B cell (primary cell): ENCODE measurements around the gene ANKS1A. TPM values are rescaled to one million over a fixed set of nuclear protein-coding genes. Genes with fewer than 3 reads are reported as not detected.

ENCODE experiments used
- ATAC-seq: fragments of 200-7000 bp; cut with Tn5 transposase; one replicate; pipeline ENCODE4 v1.10.0; 2021; ENCODE audit warnings: low read depth, mild to moderate bottlenecking, moderate number of reproducible peaks, moderate library complexity
- CTCF ChIA-PET: fragments of 350-600 bp; sonication (Branson Sonifier 250); formaldehyde crosslinking; loops from one replicate; lab custom pipeline; 2021; ENCODE audit warnings: antibody characterized with exemption, inconsistent platforms; lab: Charles Lee
- POLR2A ChIA-PET: fragments of 350-600 bp; sonication (Branson Sonifier 250); formaldehyde crosslinking; loops from one replicate; lab custom pipeline; 2021; ENCODE audit warnings: antibody characterized with exemption; lab: Charles Lee
- DNase-seq: peaks from one replicate; pipeline ENCODE4 v3.0.0; 2013
- H2AFZ ChIP-seq: 2 replicates; pipeline ENCODE4 v1.6.1; 2012; ENCODE audit warnings: mild to moderate bottlenecking, low read depth, low read length; ENCODE audit not compliant: insufficient read depth, poor library complexity, severe bottlenecking
- H3K27ac ChIP-seq, 2 donors: 1 replicate in 1 of 2; 2 replicates in 1 of 2; pipeline ENCODE4 v1.5.1; 2012 to 2013; ENCODE audit warnings: low read length in 2 of 2, mild to moderate bottlenecking in 2 of 2, moderate library complexity in 1 of 2
- H3K27me3 ChIP-seq, 4 experiments: fragments of 200-600 bp in 1 of 4; sonication (generic) in 1 of 4; replicated peaks in 1 of 4; 1 replicate in 2 of 4; 2 replicates in 2 of 4; pipeline versions ENCODE4 v1.6.1 to v1.7.0; 2013 to 2016; ENCODE audit warnings: low read length in 3 of 4, mild to moderate bottlenecking in 2 of 4, mixed read lengths in 1 of 4, moderate library complexity in 1 of 4; ENCODE audit not compliant: insufficient read depth in 4 of 4, control insufficient read depth in 3 of 4; ENCODE audit errors: control extremely low read depth in 1 of 4
- H3K36me3 ChIP-seq, 2 experiments: replicated peaks in 1 of 2; 1 replicate in 1 of 2; 2 replicates in 1 of 2; pipeline versions ENCODE4 v1.6.1 to v1.7.1; 2013; ENCODE audit warnings: low read length in 1 of 2; ENCODE audit not compliant: insufficient read depth in 2 of 2, control insufficient read depth in 1 of 2; ENCODE audit errors: control extremely low read depth in 1 of 2, extremely low read depth in 1 of 2
- H3K4me1 ChIP-seq, 2 donors: fragments of 200-600 bp in 1 of 2; sonication (generic) in 1 of 2; 1 replicate in 1 of 2; 2 replicates in 1 of 2; pipeline versions ENCODE4 v1.5.1 to v1.6.1; 2013 to 2017; ENCODE audit warnings: low read length in 2 of 2; ENCODE audit not compliant: control insufficient read depth in 2 of 2, insufficient read depth in 2 of 2
- H3K4me2 ChIP-seq: replicated peaks from 2 replicates; pipeline ENCODE3; 2012; ENCODE audit warnings: mild to moderate bottlenecking, low read depth, low read length; ENCODE audit not compliant: poor library complexity, severe bottlenecking
- H3K4me3 ChIP-seq, 5 experiments: fragments of 200-600 bp in 1 of 5; sonication (generic) in 1 of 5; 1 replicate in 3 of 5; 2 replicates in 2 of 5; pipeline versions ENCODE4 v1.5.1 to v1.7.0; 2011 to 2016; ENCODE audit warnings: low read length in 4 of 5, mild to moderate bottlenecking in 4 of 5, low read depth in 2 of 5, control low read depth in 1 of 5, moderate library complexity in 1 of 5; ENCODE audit not compliant: insufficient read depth in 1 of 5; ENCODE audit errors: control extremely low read depth in 1 of 5, extremely low read depth in 1 of 5
- H3K79me2 ChIP-seq: fragments of 200-600 bp; sonication (generic); one replicate; pipeline ENCODE4 v1.6.0; 2016; ENCODE audit warnings: low read length; ENCODE audit not compliant: control insufficient read depth, insufficient read depth
- H3K9ac ChIP-seq: fragments of 200-600 bp; sonication (generic); 2 replicates; pipeline ENCODE4 v1.6.1; 2017; ENCODE audit warnings: mild to moderate bottlenecking, low read length, moderate library complexity
- H3K9me3 ChIP-seq, 3 donors: one replicate each; pipeline versions ENCODE4 v1.6.1 to v1.7.1; 2013; ENCODE audit warnings: low read length in 2 of 3; ENCODE audit not compliant: control insufficient read depth in 2 of 3, insufficient read depth in 1 of 3; ENCODE audit errors: control extremely low read depth in 1 of 3
- H4K20me1 ChIP-seq: 2 replicates; pipeline ENCODE4 v1.6.0; 2012; ENCODE audit warnings: mild to moderate bottlenecking, low read length; ENCODE audit not compliant: insufficient read depth, control insufficient read depth, poor library complexity, severe bottlenecking
- H3K27ac Mint-ChIP-seq: one replicate; pipeline ENCODE4 v1.8.0; 2021; ENCODE audit warnings: mixed read lengths
- H3K27me3 Mint-ChIP-seq: one replicate; pipeline ENCODE4 v1.8.0; 2021; ENCODE audit warnings: mixed read lengths
- H3K4me1 Mint-ChIP-seq: one replicate; pipeline ENCODE4 v1.8.0; 2021; ENCODE audit warnings: mixed read lengths
- H3K4me3 Mint-ChIP-seq: one replicate; pipeline ENCODE4 v1.8.0; 2021; ENCODE audit warnings: mixed read lengths
- H3K9me3 Mint-ChIP-seq: one replicate; pipeline ENCODE4 v1.8.0; 2022; ENCODE audit warnings: mixed read lengths; ENCODE audit not compliant: insufficient read depth
- EZH2 ChIP-seq: IDR thresholded peaks from 2 replicates; pipeline ENCODE4 v1.6.1; 2012; ENCODE audit warnings: borderline replicate concordance, low read depth, mild to moderate bottlenecking, moderate library complexity, low read length; ENCODE audit not compliant: insufficient read depth, poor library complexity, severe bottlenecking
- WGBS: methylation state at CpG from one replicate; pipeline ENCODE4 v1.1.5; 2013; ENCODE audit warnings: missing lambda C conversion rate; ENCODE audit not compliant: insufficient coverage; 5-methylcytosine and 5-hydroxymethylcytosine counted together
- intact Hi-C: fragments of 100-400 bp; cut with micrococcal nuclease; formaldehyde crosslinking; loops from one replicate; pipeline ENCODE4 v1.10.0; 2022
- polyA plus RNA-seq: library from polyadenylated mRNA; depleted of rRNA; stranded (reverse); fragments of >200 nt; gene quantifications from 2 replicates; pipeline ENCODE4 v1.2.3, GENCODE V29; 2012
- total RNA-seq, 2 donors: library from RNA; stranded (reverse); fragments of 120-200 nt in 1 of 2; gene quantifications; 1 replicate in 1 of 2; 2 replicates in 1 of 2; pipeline versions ENCODE4 v1.2.3 to v1.2.4, GENCODE V29; 2013 to 2022
- TF ChIP-seq, protein P1 (sequence below): fragments of 200-600 bp; IDR thresholded peaks from one replicate; pipeline ENCODE4 v1.8.0; 2022; ENCODE audit warnings: antibody characterized with exemption, mild to moderate bottlenecking

ANKS1A gene
- total and polyA plus RNA-seq, 2 donors (not counting 1 experiment from before 2014, with no cell fraction given) = 3.4 to 19.7 TPM

DNA sequence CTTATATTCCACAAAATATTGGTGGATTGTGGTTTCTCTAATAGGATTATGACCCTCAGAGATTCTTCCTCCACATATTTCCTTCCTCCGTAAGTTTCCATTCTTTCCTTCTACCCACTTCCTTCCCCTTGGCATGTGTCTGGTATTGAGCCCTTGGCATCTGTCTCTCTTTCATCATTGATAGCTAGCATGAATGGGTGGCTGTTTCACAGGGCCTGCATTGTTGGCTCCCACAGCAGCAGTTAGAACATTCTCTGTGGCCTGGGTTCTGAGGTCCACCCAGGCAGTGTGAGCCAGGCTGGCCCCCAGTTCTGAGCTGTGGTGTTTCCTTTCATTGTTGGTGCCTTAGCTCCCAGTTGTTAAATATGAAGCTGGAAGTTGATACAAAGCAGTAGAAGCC, 125.3 kb downstream of the ANKS1A start:
- no peak for ATAC-seq
- no peak overlapping the region for H3K4me3 Mint-ChIP-seq
- no peaks in the 10 kb centered on the region for H4K20me1 ChIP-seq
- no peaks in the 10 kb centered on the region for H3K27me3 Mint-ChIP-seq
- H3K4me3 ChIP-seq = no peak overlapping the region
- H3K9me3 ChIP-seq = no peaks in the 10 kb centered on the region
- no peaks in the 10 kb centered on the region for H3K27me3 ChIP-seq
- no peak overlapping the region for H3K27ac Mint-ChIP-seq
- CTCF ChIA-PET = no interaction called here
- no peak for DNase-seq
- H3K4me1 ChIP-seq = no peaks in the 10 kb centered on the region
- intact Hi-C loops = no loop called here
- H3K9ac ChIP-seq = no peak overlapping the region
- POLR2A ChIA-PET = no interaction called here
- no peaks in the 10 kb centered on the region for H3K4me1 Mint-ChIP-seq
- no peaks in the 10 kb centered on the region for H3K9me3 Mint-ChIP-seq
- TF ChIP-seq, protein P1, sequence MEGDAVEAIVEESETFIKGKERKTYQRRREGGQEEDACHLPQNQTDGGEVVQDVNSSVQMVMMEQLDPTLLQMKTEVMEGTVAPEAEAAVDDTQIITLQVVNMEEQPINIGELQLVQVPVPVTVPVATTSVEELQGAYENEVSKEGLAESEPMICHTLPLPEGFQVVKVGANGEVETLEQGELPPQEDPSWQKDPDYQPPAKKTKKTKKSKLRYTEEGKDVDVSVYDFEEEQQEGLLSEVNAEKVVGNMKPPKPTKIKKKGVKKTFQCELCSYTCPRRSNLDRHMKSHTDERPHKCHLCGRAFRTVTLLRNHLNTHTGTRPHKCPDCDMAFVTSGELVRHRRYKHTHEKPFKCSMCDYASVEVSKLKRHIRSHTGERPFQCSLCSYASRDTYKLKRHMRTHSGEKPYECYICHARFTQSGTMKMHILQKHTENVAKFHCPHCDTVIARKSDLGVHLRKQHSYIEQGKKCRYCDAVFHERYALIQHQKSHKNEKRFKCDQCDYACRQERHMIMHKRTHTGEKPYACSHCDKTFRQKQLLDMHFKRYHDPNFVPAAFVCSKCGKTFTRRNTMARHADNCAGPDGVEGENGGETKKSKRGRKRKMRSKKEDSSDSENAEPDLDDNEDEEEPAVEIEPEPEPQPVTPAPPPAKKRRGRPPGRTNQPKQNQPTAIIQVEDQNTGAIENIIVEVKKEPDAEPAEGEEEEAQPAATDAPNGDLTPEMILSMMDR = no peak
- TF ChIP-seq EZH2 = no peak
- H3K36me3 ChIP-seq = peaks cover 2 to 6% of the 10 kb centered on the region in 2 experiments
- H2AFZ ChIP-seq = no peak overlapping the region
- no peak overlapping the region for H3K27ac ChIP-seq
- H3K79me2 ChIP-seq = no peaks in the 10 kb centered on the region
- H3K4me2 ChIP-seq = no peak overlapping the region
- WGBS = no CpG with 5 or more reads among the region's 1 CpG

DNA sequence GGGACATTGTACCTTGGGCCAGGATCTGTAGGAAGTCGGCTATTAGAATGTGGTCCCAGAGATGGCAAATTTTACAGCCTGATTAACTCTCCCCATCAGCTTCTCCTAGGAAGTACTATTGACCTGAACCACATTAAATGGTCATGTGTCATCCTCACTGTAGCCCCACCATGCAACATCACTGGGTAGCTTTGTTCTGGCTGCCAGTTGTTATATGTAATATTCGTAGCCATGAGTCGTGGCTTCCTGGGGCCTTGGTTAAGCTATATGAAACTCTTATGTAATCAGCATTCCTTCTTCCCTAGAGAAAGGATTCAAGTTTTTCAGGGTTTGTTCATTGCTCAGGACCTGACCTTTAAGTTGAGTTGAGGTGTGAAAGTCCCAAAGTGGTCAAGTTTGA, 125.7 kb downstream of the ANKS1A start:
- Histone ChIP-seq H3K4me3 (no peak overlapping the region), H3K27ac (no peak overlapping the region), H2AFZ (no peak overlapping the region), H3K36me3 (peaks cover 2 to 6% of the 10 kb centered on the region in 2 experiments), H3K4me1 (no peaks in the 10 kb centered on the region), H3K9me3 (no peaks in the 10 kb centered on the region), H3K4me2 (no peak overlapping the region), H3K79me2 (no peaks in the 10 kb centered on the region), H3K27me3 (no peaks in the 10 kb centered on the region), H4K20me1 (no peaks in the 10 kb centered on the region), H3K9ac (no peak overlapping the region)
- intact Hi-C loops = no loop called here
- H3K9me3 Mint-ChIP-seq = no peaks in the 10 kb centered on the region
- ChIA-PET POLR2A (no interaction called here), CTCF (no interaction called here)
- H3K27ac Mint-ChIP-seq = no peak overlapping the region
- TF ChIP-seq, protein P1 = no peak
- TF ChIP-seq EZH2 = no peak
- H3K4me3 Mint-ChIP-seq = no peak overlapping the region
- 89% methylated on average over 1 of the region's 3 CpGs for WGBS
- ATAC-seq = no peak
- H3K27me3 Mint-ChIP-seq = no peaks in the 10 kb centered on the region
- no peaks in the 10 kb centered on the region for H3K4me1 Mint-ChIP-seq
- DNase-seq = no peak
